Measurements from ENCODE around the gene COX7A1.
"Not testable (repeated sequence)": the region's sequence is repeated elsewhere in the genome, so short reads cannot be mapped to it uniquely, and the experiment has no call there.

Gene COX7A1

DNA sequence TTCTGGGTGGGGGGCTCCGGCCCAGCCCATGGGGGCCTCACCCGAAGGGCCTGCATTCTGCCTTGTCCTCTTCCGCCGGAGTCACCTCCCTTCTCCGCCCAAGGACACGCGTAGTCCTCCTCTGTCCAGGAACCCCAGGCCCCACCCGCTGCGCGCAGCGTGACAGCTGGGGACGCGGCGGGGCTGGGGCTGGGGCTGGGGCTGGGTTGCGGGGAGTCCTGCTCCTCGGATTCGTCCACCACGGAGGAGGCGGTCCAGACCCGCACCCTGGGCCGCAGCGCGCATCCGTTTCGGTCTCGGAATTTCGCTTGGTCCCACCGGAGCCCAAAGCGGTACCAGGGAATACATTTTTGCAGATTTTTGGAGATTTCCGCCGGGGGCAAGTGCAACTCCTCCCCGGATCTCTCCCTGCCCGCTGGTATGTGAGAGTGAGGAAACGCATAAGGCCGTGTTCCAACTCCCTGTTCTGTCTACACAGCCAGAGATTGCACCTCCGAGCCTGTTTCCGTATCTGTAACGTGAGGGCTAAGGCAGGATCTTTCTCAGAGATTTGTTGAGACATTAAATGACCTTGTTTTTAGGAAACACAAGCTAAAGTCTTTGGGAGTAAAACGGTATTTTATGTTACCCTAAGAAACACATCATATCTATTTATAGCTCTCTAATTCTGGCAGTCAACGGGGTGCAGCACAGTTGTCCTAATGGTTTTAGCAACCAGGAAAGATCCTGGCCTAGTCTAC lies at the start of gene COX7A1:
Gene COX7A1, minus strand, starts transcription at position 96 of the 740 bp plus-strand sequence. Its CDS starts 40 bp downstream, at position 56.
- no peak for DNase-seq (ENCODE audit: low read depth in 2 of 2)

DNA sequence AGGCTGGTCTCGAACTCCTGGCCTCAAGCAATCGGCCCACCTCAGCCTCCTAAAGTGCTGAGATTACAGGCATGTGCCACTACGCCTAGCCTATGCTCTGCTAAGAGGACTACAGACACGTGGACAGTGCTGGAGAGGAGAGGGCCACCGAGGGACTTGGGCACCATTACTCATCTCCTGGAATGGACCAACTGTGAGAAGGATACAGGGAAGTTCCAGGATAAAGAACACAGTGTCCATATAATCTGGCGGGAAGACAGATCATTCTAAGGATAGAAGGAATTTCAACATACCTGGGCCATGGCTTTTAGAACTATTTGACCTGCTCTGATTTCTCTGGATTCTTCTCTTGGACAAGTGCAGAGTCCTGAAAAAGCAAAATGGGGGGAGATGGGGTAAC lies 49.4 kb upstream of the COX7A1 start:
- no peak for DNase-seq (ENCODE audit: low read depth in 2 of 2)

DNA sequence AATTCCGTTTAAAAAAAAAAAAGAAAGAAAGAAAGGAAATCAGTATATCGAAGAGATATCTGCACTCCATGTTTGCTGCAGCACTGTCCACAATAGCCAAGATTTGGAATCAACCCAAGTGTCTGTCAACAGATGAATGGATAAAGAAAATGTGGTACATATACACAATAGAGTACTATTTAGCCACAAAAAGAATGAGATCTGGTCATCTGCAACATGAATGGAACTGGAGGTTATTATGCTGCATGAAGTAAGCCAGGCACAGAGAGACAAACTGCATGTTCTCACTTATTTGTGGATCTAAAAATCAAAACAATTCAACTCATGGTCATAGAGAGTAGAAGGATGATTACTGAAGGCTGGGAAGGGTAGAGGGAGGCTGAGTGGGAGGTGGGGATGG lies 45.9 kb upstream of the COX7A1 start:
- DNase-seq (ENCODE audit: low read depth in 2 of 2) = no peak

DNA sequence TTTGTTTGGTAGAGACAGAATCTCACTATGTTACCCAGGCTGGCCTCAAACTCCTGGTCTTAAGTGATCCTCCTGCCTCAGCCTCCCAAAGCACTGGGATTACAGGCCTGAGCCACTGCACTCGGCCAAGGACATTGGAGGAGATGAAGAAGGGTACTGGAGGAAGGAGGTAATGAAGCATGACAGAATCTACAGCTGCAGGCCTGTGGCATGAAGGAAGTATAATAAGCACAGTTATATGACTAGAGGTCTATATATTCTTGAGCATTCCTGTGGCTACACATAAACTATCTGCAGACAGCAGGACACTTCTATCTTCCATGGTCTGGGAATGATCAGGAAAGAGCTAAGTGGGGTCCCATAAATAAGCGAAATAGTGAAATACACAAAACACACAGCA lies 44.0 kb upstream of the COX7A1 start:
- DNase-seq (ENCODE audit: low read depth in 2 of 2) = no peak

DNA sequence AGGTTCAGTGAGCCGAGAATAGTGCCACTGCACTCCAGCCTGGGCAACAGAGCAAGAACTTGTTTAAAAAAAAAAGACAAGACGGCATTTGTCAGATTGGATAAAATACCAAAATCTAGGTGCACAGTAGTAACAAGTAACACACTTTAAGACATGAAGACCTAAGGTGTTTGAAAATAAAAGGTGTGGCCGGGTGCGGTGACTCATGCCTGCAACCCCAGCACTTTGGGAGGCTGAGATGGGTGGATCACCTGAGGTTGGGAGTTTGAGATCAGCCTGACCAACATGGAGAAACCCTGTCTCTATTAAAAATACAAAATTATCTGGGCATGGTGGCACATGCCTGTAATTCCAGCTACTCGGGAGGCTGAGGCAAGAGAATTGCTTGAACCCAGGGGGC lies 34.5 kb upstream of the COX7A1 start:
- not testable (repeated sequence) for DNase-seq (ENCODE audit: low read depth in 2 of 2)

DNA sequence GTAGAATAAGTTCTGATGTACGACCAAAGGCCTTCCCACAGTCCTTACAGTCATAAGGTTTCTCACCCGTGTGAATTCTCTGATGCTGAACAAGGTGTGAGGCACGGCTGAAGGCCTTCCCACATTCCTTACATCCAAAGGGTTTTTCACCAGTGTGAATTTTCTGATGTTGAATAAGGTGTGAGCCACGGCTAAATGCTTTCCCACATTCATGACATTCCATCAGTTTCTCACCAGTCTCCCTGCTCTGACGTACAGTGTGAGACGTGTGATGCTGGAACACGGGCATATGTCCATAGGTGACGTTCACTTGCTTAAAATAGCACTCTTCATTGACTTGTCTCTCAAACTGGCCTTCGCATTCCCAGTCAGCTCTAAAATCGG lies 31.0 kb upstream of the COX7A1 start:
- no peak for DNase-seq (ENCODE audit: low read depth in 2 of 2)

DNA sequence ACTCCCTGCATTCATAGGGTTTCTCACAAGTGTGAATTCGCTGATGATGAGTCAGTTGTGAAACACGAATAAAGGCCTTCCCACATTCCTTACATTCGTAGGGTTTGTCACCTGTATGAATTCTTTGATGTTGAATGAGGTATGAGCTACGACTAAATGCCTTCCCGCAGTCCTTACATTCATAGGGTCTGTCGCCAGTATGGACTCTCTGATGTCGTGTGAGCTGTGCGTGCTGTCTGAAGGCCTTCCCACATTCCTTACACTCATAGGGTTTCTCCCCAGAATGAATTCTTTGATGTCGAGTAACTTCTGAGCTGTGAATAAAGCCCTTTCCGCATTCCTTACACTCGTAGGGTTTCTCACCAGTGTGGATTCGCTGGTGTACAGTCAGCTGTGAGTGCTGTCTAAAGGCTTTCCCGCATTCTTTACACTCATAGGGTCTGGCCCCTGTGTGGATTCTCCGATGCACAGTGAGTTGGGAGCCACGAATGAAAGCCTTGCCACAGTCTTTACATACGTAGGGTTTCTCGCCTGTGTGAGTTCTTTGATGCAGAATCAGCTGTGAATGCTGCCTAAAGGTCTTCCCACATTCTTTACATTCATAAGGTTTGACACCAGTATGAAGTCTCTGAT lies 30.5 kb upstream of the COX7A1 start:
- no peak for DNase-seq (ENCODE audit: low read depth in 2 of 2)

DNA sequence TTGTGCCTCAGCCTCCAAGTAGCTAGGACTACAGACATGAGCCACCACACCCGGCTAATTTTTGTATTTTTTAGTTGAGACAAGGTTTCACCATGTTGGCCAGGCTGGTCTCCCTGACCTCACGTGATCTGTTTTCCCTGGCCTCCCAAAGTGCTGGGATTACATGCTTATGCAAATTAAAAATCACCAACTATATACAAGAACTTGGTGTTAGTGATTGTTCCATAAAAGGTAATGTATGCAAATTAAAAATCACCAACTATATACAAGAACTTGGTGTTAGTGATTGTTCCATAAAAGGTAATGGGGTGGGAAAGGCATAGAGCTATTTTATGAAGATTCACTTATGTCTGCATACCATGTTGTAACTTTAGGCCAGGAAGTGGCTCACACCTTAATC lies 26.8 kb upstream of the COX7A1 start:
- DNase-seq (ENCODE audit: low read depth in 2 of 2) = not testable (repeated sequence)

DNA sequence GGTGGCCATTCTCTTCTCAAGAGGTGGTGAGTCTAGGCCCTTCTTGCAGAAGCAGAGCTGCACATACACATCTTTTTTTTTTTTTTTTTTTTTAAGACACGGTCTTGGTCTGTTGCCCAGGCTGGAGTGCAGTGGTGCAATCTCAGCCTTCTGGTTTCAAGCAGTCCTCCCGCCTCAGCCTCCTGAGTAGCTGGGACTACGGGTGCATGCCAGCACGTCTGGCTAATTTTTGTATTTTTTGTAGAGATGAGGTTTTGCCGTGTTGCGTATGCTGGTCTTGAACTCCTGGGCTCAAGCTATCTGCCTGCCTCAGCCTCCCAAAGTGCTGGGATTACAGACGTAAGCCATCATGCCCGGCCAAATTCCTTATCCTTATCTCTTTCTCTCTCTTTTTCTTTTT lies 21.6 kb upstream of the COX7A1 start:
- DNase-seq (ENCODE audit: low read depth in 2 of 2) = not testable (repeated sequence)

DNA sequence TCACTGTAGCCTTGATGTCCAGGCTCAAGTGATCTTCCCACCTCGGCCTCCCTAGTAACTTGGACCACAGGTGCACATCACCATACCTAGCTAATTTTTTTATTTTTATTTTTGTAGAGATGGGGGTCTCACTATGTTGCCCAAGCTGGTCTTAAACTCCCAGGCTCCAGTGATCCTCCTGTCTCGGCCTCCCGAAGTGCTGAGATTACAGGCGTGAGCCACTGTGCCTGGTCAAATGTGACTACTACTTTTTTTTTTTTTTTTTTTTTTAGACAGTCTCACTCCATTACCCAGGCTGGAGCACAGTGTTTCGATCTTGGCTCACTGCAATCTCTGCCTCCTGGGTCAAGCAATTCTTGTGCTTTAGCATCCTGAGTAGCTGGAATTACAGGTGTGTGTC lies 20.6 kb upstream of the COX7A1 start:
- no peak for DNase-seq (ENCODE audit: low read depth in 2 of 2)

DNA sequence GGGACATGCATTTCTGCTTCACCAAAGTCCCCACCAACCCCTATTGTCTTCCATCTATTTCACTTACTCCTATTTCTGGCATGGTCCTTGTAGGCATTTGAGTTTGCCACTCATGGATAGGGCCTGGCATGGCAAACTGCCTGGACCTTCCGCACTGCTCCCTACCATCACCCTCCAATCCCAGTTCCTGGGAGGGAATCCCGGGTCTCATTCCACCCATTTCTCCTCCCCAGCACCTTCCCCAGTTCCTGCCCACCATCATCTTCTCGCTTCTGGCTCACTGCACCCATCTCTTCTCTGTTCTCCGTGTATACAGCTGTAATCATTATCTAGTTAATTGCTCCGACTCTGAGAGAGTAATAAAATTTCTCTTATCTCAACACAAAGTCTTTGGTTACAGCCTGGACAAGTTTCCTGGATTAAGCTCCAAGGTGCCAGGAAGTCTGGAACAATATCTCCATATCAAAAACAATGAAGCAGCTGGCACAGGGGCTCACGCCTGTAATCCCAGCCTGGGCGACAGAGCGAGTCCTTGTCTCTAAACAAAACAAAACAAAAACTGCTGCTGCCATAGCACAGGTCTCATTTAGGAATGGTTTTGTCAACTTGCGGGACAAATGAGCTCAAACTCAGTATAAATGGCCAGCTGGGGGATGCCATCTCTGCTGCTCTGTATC lies 17.0 kb upstream of the COX7A1 start:
- no peak for DNase-seq (ENCODE audit: low read depth in 2 of 2)

DNA sequence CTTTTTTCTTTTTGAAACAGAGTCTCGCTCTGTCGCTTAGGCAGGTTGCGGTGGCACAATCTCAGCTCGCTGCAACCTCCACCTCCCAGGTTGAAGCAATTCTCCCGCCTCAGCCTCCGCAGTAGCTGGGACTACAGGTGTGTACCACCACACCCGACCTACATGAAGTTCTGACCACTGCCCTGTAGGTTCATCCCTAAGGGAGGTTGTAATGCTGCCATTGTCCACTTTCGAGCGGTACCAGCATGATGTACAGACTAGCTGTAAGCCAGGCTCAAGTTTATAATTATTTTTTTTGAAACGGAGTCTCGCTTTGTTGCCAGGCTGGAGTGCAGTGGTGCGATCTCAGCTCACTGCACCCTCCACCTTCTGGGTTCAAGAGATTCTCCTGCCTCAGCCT lies 11.6 kb upstream of the COX7A1 start:
- DNase-seq (ENCODE audit: low read depth in 2 of 2) = no peak

DNA sequence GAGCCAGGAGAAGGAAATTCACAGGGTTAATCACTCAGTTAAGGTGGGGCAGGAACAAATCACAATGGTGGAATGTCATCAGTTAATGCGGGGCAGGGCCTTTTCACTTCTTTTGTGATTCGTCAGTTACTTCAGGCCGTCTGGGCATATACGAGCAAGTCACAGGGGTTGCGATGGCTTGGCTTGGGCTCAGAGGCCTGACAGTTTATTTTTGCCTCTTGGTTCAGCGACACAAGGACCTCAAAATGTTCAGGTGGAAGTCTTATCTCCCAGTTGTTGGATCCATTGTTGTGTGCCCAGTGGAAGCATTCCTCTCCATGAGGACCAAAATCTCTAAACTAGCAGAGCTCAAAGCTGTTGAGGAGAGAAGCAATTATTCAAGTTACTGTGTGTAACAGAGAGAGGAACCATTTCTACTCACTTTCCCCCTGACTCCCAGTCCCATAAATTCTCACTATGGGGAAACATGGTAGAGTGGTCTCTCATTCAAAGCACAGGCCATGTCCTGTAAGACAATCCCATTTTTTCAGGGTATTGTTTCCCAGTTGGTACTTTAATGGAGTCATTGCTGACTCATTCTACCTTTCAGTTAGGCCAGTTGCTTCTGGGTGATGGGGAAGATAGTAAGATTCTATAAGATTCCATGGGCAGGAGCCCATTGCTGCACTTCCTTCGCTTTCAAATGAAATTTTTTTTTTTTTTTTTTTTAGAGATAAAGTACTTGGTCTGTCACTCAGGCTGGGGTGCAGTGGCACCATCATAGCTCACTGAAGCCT lies 8.8 kb upstream of the COX7A1 start:
- DNase-seq (ENCODE audit: low read depth in 2 of 2) = no peak

DNA sequence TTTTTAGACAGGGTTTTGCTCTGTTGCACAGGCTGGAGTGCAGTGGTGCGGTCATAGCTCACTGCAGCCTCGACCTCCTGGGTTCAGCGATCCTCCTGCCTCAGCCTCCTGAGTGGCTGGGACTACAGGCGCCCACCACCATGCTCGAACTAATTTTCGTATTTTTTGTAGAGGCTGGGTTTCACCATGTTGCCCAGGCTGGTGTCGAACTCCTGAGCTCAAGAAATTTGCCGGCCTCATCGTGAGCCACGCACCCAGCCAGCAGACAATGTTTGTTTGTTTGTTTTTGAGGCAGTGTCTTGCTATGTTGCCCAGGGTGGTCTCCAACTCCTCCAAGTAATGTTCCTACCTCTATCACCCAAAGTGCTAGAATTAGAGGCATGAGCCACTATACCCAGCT lies 879 bp upstream of the COX7A1 start:
- no peak for DNase-seq (ENCODE audit: low read depth in 2 of 2)

DNA sequence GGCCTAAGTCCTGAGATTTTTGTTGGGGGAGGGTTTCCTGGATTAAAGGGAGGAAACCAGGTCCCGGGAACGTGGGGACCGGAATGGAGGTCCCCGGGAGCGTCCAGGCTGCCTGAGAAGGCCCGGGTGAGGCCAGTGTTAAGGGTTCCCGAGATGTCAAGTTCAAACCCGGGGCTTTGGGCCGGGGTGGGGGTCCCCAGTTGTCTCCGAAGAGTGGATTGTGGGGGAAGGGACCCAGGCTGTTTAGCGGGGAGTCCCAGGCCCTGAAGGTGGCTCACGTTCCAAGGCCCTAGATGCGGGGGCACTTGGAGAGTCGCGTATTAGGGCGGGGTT lies 262 bp downstream of the COX7A1 start:
- DNase-seq (ENCODE audit: low read depth in 2 of 2) = no peak

DNA sequence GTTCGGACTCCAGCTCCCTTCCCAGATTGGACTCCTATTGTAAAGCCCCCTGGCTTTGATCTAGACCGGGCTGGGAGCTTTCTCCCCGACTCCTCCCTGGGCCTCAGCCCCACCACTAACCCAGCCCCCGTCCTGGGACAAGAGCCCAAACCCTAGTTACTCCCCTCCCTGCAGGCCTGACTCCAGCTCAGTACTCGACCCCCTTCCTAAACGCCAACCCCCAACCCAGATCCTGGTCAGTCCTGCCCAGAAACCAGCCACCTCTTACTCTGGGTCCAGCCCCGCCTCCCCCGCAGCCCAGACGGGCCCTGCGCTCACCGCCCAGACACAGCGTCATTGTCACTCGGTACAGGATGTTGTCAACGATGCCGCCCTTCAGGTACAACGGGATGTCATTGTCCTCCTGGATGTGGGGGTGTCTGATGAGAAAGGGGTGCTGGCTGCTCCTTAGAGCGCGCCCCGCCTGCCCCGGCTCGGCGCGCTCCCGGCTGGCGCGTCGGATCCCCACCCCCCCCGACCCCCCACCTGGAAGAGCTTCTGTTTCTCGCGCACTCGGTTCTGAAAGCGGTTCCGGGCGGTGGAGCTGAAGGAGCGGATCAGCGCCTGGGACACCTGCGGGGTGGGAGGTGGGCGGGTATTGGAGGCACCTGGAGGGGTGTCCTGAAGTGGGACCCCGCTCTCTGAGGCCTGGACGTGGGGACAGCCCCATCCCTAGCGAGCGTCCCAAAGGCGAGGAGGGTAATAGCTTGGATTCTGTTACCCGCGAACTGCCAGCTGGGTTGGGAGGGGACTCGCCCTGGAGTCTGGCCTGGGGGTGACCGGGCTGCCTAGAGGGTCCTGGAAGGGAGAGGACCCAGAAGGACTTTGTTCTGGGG lies 866 bp downstream of the COX7A1 start:
- no peak for DNase-seq (ENCODE audit: low read depth in 2 of 2)

DNA sequence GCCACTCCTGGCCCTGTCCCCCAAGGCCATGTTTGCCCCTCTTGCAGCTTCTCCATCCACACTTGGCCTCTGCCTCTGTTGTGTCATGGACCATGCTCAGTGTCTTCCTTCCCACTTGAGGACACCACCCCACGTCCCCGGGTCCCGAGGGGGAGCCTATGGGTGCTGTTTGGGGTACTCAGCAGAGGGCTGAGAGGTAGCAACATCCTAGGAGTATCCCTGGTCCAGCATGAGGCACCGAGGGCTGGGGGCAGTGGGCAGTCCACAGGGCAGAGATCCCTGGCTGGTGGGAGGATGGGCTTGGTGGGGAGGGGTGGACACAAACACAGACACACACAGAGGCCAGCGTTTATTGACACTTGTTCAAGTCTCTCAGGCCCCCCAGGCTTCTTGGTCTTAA lies 1.7 kb downstream of the COX7A1 start:
- no peak for DNase-seq (ENCODE audit: low read depth in 2 of 2)

DNA sequence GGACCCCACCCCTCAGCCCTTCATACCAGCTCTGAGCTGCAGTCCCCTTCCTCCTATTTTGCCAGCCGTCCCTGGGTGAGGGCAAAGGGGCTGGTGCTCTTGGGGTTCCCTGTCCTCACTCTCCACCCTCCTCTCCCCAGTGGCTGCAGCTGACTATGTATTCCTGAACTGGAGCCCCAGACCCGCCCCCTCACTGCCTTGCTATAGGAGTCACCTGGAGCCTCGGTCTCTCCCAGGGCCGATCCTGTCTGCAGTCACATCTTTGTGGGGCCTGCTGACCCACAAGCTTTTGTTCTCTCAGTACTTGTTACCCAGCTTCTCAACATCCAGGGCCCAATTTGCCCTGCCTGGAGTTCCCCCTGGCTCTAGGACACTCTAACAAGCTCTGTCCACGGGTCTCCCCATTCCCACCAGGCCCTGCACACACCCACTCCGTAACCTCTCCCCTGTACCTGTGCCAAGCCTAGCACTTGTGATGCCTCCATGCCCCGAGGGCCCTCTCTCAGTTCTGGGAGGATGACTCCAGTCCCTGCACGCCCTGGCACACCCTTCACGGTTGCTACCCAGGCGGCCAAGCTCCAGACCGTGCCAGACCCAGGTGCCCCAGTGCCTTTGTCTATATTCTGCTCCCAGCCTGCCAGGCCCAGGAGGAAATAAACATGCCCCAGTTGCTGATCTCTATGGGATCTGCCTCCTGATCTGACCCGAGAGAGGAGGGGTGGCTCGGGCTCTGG lies 2.4 kb downstream of the COX7A1 start:
- no peak for DNase-seq (ENCODE audit: low read depth in 2 of 2)

DNA sequence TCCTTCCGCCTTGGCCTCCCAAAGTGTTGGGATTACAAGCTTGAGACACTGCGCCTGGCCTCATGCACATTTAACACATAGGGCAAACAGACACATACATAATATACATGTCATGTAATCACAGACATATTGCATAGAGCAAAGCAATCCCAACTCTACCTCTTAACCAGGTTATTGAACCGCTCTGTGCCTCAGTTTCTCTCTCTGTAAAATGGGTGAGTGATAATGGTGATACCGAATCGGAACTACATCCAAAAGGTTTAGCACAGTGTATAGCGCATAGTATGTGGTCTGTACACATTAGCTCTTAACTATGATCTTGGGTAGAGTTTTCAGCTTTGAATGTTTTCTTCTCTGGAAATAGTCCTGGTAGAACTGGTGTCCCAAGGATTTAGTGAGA lies 7.6 kb downstream of the COX7A1 start:
- DNase-seq (ENCODE audit: low read depth in 2 of 2) = no peak

DNA sequence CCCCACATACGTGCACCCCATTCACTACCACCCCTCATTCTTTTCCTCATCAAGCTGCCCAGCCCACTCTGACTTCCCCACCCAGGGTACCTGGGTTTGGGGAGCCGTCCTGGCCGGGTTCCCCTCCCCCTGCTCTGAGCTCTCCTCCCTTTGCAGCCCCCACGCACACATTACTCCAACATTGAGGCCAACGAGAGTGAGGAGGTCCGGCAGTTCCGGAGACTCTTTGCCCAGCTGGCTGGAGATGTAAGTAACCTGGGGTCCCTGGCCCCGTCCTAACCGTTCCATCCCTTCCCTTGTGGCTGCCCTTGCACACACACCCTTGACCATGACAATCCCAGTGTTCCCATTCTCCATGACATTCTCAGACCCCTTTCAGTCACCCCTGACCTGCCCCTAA lies 9.8 kb downstream of the COX7A1 start:
- no peak for DNase-seq (ENCODE audit: low read depth in 2 of 2)

DNA sequence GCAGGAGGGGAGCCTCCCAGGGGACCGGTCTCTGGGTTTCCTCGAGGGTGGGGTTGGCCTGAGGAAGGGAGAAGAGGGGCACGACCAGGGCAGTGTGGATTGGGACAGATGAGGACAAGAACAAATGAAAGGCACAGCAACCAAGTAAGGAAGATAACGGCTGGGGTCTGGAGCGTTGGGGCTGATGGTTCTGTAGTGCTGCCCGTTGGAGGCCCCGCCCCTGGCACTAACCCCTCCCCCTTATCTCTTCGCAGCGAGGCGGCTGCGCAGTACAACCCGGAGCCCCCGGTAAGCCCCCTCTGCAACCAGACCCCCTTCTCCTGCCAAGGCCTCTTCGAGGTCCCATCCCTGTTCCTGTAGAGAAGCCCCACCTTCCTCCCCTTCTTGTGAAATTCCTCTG lies 10.2 kb downstream of the COX7A1 start:
- DNase-seq (ENCODE audit: low read depth in 2 of 2) = no peak
